Dedifferentiated amniotic fluid mesenchymal stem cell (primary cell): ENCODE data around the gene ATN1.

ENCODE experiments used
- DNase-seq: peaks from one replicate; pipeline ENCODE4 v3.0.0-alpha.2; 2016; ENCODE audit errors: extremely low spot score

The ATN1 gene

DNA sequence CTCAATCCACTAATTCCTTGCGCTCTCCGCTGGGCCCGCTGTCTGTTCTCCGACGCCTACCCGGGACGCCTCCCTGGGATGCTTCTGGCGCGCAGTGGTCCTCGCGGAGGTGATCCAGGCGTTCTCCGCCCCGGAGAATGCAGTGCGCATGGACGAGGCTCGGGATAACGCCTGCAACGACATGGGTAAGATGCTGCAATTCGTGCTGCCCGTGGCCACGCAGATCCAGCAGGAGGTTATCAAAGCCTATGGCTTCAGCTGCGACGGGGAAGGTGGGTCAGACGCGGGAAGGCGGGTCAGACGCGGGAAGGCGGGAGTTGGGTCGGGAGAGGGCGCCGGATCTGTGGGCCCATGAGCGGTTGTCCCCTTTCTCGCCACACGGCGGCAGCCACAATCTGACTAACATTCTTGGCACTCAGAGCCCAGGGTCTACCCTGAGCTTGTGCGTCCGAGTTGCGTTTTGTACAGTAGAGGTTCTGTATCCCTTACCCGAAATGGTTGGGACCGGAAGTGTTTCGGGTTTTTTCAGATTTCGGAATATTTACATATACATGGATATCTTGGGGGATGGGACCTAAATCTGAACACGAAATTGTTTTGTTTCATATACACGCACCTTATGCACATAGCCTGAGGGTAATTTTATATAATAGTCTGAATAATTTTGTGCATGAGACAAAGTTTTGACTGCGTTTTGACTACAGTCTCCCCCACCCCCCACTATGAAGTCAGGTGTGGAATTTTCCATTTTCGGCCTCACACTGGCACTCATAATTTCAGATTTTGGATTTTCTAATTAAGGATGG is 16.8 kb downstream of the ATN1 start:
- DNase-seq, result peak; percentile 93

DNA sequence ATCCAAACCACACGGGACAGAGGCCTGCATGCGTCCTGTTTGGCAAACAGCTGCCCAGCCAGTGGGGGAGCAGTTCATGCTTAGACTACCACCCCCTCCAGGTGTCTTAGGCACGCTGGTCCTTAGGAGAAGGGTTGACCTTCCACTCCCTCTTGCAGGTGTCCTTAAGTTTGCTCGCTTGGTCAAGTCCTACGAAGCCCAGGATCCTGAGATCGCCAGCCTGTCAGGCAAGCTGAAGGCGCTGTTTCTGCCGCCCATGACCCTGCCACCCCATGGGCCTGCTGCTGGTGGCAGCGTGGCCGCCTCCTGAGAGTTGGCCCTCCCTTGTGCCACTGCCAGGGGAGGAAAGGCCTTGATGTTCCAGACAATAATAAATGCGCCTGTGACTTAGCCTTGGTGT is 17.9 kb downstream of the ATN1 start:
- no peak for DNase-seq

DNA sequence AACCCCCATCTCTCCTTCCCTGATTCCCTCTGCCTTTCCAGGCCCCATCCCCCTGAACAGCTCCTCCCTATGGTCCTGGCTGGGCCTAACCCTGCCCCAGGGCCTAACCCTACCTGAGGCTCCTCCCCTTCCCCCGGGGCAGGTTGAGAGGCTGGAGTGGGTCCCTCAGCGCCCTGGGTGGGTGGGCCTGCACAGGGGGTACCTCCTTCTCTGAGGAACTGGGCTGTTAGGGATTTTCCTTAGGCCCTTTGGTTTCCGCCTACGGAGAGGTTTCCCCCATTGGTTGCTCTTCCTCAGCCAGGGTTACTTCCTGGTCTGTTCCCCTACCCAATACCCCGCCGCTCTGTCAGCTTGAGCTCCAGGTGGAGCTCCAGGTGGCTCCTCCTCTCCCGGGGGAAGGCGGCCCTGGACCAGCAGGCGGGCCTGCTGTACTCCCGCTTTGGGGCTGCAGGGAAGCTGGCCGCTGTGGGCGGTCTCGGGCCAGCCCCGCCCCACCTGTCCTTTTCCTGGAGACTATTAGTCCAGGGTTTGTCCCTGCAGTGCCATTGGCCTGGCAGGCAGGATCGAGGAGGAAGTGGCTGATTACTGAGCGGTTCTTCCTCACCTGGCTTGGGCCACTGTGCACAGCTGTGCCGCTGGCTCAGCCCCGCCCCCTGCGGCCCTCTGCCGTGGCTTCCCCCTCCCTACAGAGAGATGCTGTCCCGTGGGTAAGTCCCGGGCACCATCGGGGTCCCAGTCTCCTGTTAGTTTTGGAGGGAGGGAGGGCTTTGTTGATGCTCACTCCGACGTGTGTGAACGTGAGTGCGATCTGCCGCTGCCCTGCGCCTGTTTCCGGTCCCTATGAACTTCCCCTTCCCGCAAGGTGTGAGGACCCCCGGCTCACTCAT is 18.5 kb downstream of the ATN1 start:
- DNase-seq, result no peak

DNA sequence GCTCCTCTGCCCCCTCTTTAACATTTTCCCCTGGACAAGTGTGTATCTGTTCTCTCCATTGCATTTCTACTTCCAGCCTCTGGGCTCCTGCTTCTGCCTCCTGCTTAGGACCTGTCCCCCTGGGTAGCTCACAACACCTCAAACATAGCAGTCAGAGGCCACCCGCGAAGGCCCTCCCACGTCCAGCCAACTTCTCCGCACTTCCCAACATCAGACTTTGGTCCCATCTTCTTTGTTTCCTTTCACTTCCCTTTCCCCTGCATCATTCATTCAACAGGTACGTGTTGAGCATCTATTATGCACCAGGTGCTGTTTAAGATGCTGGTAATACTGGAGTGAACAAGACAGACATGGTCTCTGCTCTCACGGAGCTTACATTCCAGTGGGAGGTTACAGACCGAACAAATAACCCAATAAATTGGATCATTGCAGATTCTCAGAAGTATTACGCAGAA is 19.2 kb downstream of the ATN1 start:
- no peak for DNase-seq

DNA sequence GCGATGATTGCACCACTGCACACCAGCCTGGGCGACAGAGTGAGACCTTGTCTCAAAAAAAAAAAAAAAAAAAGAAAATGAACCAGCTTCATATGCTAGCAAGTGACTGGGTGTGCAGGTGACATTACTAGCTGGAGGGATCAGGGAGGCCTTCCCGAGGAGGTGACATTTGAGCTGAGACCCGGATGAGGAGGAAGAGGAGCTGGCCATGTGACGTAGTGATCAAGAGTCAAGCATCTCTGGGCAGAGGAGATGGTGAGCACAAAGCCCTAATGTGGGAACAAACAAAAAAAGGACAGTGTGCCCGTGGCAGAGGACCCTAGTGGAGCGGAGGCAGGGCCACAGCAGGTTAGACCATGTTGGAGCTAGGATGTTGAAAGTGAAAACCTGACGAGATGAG is 19.9 kb downstream of the ATN1 start:
- DNase-seq, result no peak

DNA sequence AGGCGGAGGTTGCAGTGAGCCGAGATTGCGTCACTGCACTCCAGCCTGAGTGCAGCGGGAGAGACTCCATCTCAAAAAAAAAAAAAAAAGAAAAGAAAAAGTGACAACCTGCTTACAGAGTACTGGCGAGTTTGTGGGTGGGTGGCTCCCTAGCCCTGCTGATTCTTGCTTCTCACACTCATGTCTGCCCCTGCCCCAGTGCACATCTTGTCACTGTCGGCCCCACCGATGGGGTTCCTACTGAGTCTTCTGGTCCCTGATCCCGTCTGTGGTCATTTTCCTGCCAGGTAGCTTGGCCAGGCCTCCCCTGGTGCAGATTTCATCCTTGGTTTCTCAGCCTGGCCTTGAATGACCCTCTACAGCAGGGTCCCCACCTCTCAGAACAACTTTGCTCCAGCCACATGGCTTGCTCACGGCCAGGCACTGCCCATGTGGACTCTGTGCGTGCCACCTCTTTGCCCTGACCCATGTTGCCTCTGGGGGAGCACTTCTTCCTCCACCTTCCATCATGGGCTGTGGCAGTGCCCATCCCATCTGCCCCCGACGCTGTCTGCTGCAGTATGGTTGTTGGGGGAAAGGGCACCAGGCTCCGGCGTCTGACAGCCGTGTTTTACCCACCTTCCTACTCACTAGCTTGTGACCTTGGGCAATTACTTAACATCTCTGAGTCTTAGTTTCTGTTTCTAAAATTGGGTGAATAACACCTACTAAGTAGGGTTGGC is 21.3 kb downstream of the ATN1 start:
- DNase-seq, result no peak

DNA sequence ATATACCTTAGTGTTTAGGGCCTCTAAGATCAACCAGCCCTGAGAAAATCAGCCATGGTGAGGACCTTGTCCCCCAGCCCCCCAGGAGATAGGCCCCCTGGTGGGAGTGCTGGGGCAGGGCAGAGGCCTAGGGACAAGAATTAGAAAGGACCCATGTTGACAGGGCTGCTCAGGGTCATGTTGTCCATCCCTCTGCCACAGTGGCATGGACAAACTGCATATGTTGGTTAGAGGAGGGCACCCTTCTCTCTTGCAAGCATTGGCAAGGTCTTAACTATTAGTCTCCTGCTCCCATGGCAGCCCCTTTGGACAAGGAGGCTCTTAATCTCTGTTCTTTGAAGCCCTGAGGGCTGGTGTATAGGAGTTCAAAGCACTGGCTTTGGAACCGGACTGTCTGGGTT is 22.6 kb downstream of the ATN1 start:
- no peak for DNase-seq

DNA sequence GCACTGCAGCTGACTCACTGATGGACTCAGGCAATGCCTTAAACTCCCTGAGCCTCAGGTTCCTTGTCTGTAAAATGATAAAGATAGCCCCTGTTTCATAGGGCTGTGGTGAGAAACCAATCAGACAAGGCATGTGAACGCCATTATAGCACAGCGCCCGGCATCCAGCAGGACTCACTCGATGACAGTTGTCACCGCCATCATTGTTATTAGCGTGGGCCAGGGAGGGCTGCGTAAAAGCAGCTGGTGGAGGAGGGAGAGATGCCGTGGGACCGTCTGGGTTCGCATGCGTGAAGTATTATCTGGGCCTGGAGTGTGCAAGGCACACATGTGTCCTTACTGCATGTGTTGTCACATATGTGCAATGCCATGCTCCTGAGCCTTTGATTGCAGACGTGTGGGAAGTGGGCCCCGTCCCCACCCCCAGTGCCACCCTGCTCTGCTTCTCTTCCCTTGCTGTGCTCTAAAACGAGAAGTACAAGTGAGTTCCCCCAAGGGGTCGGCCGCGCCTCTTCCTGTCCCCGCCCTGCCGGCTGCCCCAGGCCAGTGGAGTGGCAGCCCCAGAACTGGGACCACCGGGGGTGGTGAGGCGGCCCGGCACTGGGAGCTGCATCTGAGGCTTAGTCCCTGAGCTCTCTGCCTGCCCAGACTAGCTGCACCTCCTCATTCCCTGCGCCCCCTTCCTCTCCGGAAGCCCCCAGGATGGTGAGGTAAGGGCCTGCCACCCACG is 23.2 kb downstream of the ATN1 start, which contains the start of gene PTPN6:
Gene PTPN6, plus strand, starts transcription at position 546 of the 730 bp plus-strand sequence. Its CDS starts 157 bp downstream, at position 703.
- DNase-seq, result no peak

DNA sequence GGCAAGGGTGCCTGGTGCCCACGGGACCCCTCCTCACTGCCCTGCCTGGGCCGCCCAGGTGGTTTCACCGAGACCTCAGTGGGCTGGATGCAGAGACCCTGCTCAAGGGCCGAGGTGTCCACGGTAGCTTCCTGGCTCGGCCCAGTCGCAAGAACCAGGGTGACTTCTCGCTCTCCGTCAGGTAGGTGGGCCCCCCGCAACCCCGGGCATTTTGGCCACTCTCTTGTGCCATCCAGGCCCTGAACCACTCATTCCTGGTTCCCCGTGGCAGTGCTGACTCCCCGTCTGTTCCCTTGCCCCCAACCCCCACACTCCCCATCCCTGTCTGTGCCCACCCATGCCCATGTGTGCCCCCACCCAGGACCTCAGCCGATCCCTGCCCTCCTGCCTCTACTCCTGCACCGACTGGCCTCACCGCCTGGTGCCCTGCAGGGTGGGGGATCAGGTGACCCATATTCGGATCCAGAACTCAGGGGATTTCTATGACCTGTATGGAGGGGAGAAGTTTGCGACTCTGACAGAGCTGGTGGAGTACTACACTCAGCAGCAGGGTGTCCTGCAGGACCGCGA is 23.9 kb downstream of the ATN1 start:
- DNase-seq, result no peak

DNA sequence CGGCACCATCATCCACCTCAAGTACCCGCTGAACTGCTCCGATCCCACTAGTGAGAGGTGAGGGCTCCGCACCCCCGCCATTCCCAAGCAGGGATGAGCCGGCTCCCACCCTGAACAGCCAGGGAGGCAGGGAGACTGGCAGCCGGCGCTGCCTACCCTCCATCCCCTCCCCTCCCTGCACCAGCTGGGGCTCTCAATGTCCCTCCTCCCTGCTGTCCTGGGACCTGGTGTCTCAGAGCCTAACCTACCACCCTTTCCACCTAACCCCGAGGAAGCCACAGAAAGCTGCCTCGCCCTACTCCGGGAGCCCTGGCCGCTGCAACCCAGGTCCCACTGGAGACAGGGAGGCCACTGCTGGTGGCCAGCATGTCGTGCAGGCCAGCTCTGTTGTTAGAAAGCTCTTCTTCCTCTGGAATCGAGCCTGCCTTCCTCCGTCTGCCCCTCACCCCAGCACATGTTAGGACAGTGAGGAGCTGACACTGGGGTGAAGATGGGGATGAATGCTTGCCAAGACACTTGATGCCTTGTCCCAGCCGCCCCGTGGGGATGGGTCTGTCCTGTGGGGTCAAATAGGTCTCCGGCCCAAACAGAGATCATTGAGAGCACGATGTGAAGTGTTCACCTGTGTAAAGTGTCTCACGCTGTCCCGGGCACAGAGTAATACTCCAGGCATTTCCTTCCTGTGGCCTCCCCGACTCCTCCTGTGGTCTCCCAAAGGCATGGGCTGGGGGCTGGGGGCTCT is 24.5 kb downstream of the ATN1 start:
- no peak for DNase-seq

DNA sequence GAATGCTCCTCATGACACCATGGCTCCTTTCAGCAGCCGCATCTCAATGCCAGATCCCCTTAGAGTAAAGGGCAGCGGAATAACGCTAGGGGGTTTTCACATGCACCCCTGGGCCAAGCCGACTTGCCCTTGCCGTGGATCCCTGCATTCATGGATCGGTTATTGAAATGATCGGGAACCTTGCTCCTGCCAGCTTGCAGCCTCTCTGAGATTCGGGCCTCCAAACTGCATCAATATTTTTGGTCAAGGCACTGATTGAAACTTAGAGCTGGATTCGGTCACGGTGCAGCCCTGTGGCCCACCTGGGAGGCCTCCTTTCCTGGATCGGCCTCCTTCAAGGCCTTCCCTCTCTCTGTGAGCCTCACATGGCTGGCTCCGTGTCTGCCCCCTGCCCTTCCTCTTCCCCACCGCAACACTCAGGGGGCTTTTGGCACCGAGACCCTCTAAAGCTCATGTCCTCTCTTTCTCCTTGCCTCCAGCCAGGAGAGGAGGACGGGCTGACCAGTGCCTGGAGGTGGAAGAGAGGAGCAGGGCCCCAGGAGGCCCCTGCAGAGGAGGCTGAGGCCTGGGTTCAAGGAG is 25.2 kb downstream of the ATN1 start:
- no peak for DNase-seq

DNA sequence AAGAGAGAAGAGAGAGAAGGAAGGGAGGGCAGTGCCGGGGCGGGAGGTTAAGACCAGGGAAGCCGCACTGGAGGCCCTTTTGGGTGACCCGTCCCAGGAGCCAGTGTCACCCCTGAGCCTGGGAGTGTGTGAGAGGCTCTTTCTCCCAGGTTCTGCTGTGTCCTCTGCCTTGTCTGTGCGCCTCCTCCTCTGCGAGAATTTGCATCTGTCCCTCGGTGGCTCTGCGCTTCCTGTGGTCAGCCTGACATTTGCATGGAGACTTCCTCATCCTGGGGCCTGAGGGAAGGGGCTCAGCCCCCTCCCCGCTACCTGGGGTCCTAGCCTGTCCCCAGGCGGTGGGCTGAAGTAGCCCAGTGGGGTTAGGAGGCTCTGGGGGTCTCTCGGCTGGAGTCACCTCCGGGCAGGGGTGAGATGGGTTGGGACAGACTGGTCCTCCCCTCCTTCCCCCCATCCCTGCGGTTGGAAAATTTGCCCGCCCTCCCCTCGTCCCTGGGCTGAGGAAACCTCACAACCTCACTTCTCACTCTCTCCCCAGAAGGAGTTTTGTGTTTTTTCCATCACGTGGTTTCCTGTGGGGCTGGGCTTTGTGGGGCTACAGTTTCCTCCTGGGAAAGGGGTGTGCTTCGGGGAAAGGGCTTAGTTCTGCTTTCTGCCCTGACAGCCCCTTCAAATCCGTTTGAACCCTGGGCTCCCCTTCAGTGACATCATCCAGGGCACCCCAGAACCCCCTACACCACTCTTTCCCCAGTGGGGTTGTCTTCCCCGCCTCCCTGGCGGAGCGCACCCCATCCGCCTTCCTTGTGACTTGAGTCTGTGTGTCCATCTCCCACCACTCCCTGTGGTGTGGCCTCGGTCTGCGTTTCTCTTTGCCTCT is 25.9 kb downstream of the ATN1 start:
- no peak for DNase-seq

DNA sequence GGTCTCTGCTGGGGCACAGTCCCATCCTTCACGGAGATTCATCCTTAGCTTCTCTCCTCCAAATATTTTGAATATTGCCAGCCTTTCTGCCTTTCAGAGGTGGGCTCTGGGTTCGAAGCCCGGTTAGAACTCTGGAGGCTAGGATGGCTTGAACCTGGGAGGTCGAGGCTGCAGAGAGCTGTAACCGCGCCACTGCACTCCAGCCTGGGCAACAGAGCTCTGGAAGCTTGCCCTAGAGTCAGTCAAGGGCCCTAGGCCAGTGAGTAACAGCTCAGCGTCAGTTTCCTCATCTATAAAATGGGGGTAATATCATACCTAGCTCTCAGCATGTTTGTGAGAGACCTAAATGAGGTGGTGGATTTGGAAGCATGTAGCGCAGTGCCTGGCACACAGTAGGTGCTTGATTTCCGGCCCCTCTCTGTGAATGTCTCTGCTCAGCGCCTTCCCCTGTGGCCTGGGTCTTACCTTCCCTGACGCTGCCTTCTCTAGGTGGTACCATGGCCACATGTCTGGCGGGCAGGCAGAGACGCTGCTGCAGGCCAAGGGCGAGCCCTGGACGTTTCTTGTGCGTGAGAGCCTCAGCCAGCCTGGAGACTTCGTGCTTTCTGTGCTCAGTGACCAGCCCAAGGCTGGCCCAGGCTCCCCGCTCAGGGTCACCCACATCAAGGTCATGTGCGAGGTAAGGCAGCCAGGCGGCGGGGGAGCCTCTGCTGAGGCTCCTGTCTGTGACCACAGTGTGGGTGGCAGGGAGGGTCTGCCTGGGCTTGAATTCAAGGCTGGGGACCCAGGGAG is 26.8 kb downstream of the ATN1 start:
- no peak for DNase-seq

DNA sequence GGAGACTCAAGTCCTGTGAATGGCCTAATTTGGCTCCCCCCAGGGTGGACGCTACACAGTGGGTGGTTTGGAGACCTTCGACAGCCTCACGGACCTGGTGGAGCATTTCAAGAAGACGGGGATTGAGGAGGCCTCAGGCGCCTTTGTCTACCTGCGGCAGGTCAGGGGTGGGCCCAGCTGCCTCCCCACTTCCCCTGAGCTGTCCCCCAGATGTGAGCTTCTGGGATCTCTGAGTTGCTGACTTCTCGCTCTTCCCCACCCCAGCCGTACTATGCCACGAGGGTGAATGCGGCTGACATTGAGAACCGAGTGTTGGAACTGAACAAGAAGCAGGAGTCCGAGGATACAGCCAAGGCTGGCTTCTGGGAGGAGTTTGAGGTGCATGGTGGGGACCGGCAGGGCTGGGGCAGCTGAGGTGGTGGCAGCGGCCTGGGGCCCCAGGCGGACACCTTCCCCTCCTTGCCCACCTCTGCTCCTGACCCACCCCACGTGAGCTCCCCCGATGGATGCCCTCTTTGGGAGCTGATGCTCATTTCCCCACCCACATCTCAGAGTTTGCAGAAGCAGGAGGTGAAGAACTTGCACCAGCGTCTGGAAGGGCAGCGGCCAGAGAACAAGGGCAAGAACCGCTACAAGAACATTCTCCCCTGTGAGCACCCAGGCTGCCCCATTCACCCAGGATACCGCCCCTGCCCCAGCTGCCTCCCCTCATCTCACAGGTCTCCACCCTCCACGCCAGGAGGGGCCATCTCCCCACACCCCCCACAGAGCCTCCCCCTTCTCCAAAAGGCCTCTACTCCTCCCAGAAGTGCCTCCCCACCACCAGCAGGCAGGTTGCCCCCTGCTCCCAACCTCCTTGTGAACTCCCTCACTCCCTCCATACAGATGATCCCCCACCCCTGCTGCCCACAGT is 27.6 kb downstream of the ATN1 start:
- no peak for DNase-seq

DNA sequence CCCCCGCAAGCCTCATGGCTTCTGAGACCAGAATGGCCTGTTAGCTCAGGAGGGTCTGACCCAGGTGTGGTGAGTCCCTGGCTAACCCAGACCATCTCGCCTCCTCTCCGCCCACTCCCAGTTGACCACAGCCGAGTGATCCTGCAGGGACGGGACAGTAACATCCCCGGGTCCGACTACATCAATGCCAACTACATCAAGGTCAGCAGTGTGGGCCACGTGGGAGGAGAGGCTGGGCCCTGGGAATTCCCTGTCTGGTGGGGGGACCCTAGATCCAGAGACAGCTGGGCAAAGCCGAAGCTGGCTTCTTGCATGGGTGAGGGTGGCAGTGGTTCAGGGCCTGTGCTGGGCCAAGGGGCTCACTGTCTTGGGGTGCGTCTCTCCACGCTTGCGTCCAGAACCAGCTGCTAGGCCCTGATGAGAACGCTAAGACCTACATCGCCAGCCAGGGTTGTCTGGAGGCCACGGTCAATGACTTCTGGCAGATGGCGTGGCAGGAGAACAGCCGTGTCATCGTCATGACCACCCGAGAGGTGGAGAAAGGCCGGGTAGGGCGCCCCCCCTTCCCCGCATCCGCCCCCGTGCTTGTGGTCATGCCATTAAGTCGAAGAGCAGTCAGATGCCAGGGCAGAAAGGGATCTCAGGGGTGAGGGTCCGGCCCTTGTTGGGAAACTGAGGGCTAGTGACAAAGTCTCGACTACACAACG is 28.4 kb downstream of the ATN1 start:
- no peak for DNase-seq

DNA sequence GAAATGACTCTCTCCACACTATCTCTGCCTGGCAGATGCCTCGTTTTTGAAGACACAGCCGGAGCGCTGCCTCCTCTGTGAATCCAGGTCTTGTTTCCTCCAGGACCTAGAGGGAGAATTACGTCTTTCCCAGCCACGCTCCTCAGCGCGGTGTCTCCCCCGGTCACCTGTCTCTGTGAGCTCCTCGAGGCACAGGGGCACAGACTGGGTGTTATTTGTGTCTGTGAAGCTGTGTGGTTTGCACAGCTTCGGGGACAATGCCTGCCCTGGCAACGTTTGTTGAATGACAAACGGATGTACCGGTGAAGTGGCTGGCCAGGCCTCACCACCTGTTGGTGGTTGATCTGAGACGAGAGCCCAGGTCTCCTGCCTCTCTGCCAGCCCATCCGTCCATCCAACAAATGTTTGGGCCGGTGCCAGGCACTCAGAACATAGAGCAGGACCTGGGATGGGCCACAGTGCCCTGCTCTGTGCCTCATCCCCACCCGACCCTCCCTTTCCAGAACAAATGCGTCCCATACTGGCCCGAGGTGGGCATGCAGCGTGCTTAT is 29.5 kb downstream of the ATN1 start:
- no peak for DNase-seq
